Upper lobe of right lung (tissue), 1 donor: ENCODE data around the gene MFAP3L. TPM values are rescaled to one million over a fixed set of nuclear protein-coding genes. Genes with fewer than 3 reads are reported as not detected.
A peak's percentile ranks its signal among the peaks of the same experiment; 100 is the strongest.

Source experiments
- ATAC-seq: fragments of 200-7000 bp; cut with Tn5 transposase; one replicate; pipeline ENCODE4 v1.9.1; 2020; ENCODE audit warnings: mild to moderate bottlenecking, moderate library complexity
- DNase-seq: peaks from one replicate; pipeline ENCODE4 v3.0.0-alpha.2; 2020
- H3K27ac ChIP-seq: fragments of 200-600 bp; one replicate; pipeline ENCODE4 v1.8.0; 2022
- H3K27me3 ChIP-seq: fragments of 200-600 bp; one replicate; pipeline ENCODE4 v1.8.0; 2022; ENCODE audit warnings: mild to moderate bottlenecking
- H3K36me3 ChIP-seq: fragments of 200-600 bp; one replicate; pipeline ENCODE4 v1.8.0; 2022
- H3K4me1 ChIP-seq: fragments of 200-600 bp; one replicate; pipeline ENCODE4 v1.8.0; 2022
- H3K4me3 ChIP-seq: fragments of 200-600 bp; one replicate; pipeline ENCODE4 v1.8.0; 2022; ENCODE audit warnings: mild to moderate bottlenecking
- H3K9me3 ChIP-seq: fragments of 200-600 bp; one replicate; pipeline ENCODE4 v1.8.0; 2022
- CTCF ChIP-seq: fragments of 200-600 bp; IDR thresholded peaks from one replicate; pipeline ENCODE4 v1.8.0; 2022; ENCODE audit warnings: antibody characterized with exemption
- intact Hi-C: fragments of 100-400 bp; cut with DNase I; formaldehyde crosslinking; loops from one replicate; pipeline ENCODE4 v1.11.0; 2022
- total RNA-seq: library from RNA; stranded (reverse); fragmentation: NEBNext Ultra II Directional; extraction: Animal tissue kit (Norgen Biotek cat#: 25700); gene quantifications from one replicate; pipeline ENCODE4 v1.2.1, GENCODE V29; 2021
- donor health status: DM: no; HTN: yes; CAD: no; lungs with severe emphysema.

Gene MFAP3L
- total RNA-seq, 1 donor from 2014 or later, result 9.6 TPM

- Histone ChIP-seq H3K27ac (no peak overlapping the region), H3K36me3 (no peaks in the 10 kb centered on the region), H3K4me3 (no peak overlapping the region), H3K9me3 (no peaks in the 10 kb centered on the region), H3K4me1 (no peaks in the 10 kb centered on the region), H3K27me3 (no peaks in the 10 kb centered on the region)
- no peak for ATAC-seq
- intact Hi-C loops, result no loop called here
- TF ChIP-seq CTCF, result no peak
- DNase-seq, result no peak
Observed at GRCh38 chr4:170009291-170009690, 16.9 kb downstream of the MFAP3L start.

GRCh38 chr4:170008801-170009200, 17.4 kb downstream of the MFAP3L start:
- H3K36me3 ChIP-seq, result no peaks in the 10 kb centered on the region
- no peaks in the 10 kb centered on the region for H3K4me1 ChIP-seq
- TF ChIP-seq CTCF, result no peak
- no peaks in the 10 kb centered on the region for H3K27me3 ChIP-seq
- H3K4me3 ChIP-seq, result no peak overlapping the region
- DNase-seq (no peak), ATAC-seq (no peak)
- no peak overlapping the region for H3K27ac ChIP-seq
- intact Hi-C loops, result no loop called here
- H3K9me3 ChIP-seq, result no peaks in the 10 kb centered on the region

GRCh38 chr4:170008371-170008770, 17.8 kb downstream of the MFAP3L start:
- H3K36me3 ChIP-seq, result no peaks in the 10 kb centered on the region
- intact Hi-C loops, result no loop called here
- no peak overlapping the region for H3K27ac ChIP-seq
- no peaks in the 10 kb centered on the region for H3K9me3 ChIP-seq
- TF ChIP-seq CTCF, result no peak
- H3K27me3 ChIP-seq, result no peaks in the 10 kb centered on the region
- DNase-seq (no peak), ATAC-seq (peak; percentile 36)
- H3K4me3 ChIP-seq, result no peak overlapping the region
- no peaks in the 10 kb centered on the region for H3K4me1 ChIP-seq

- TF ChIP-seq CTCF, result no peak
- DNase-seq, result no peak
- Histone ChIP-seq H3K36me3 (no peaks in the 10 kb centered on the region), H3K27me3 (no peaks in the 10 kb centered on the region), H3K9me3 (no peaks in the 10 kb centered on the region), H3K4me3 (no peak overlapping the region), H3K27ac (no peak overlapping the region), H3K4me1 (no peaks in the 10 kb centered on the region)
- ATAC-seq, result no peak
- intact Hi-C loops, result no loop called here
Observed at GRCh38 chr4:170007113-170007512, 19.1 kb downstream of the MFAP3L start.

GRCh38 chr4:170005472-170005871, 20.7 kb downstream of the MFAP3L start:
- no peak overlapping the region for H3K4me3 ChIP-seq
- DNase-seq (no peak), ATAC-seq (no peak)
- H3K9me3 ChIP-seq, result no peaks in the 10 kb centered on the region
- intact Hi-C loops, result no loop called here
- H3K27ac ChIP-seq, result no peak overlapping the region
- H3K36me3 ChIP-seq, result no peaks in the 10 kb centered on the region
- no peaks in the 10 kb centered on the region for H3K27me3 ChIP-seq
- no peak for TF ChIP-seq CTCF
- no peaks in the 10 kb centered on the region for H3K4me1 ChIP-seq

- H3K4me3 ChIP-seq, result no peak overlapping the region
- intact Hi-C loops, result no loop called here
- no peak overlapping the region for H3K27ac ChIP-seq
- no peak for TF ChIP-seq CTCF
- no peak for ATAC-seq
- H3K36me3 ChIP-seq, result no peaks in the 10 kb centered on the region
- H3K27me3 ChIP-seq, result no peaks in the 10 kb centered on the region
- DNase-seq, result no peak
- H3K9me3 ChIP-seq, result no peaks in the 10 kb centered on the region
- no peaks in the 10 kb centered on the region for H3K4me1 ChIP-seq
Observed at GRCh38 chr4:170004651-170005295, 21.4 kb downstream of the MFAP3L start.
